Measurements from ENCODE around the gene INPP5F.
A peak's percentile ranks its signal among the peaks of the same experiment; 100 is the strongest.

Gene INPP5F

GRCh38 chr10:119688033-119688508, 37.8 kb upstream of the INPP5F start:
- Histone ChIP-seq H3K36me3 (ENCODE audit: control insufficient read depth in 2 of 2, insufficient read depth in 2 of 2, low read length in 2 of 2) (no peaks in the 10 kb centered on the region), H3K9me3 (ENCODE audit: control insufficient read depth in 2 of 2, low read length in 2 of 2) (no peaks in the 10 kb centered on the region), H3K27ac (ENCODE audit: low read length) (no peak overlapping the region), H3K9ac (ENCODE audit: low read length in 2 of 2) (no peak overlapping the region), H3K4me3 (ENCODE audit: low read length in 2 of 2) (no peak overlapping the region), H3K4me1 (ENCODE audit: control insufficient read depth, insufficient read depth, low read length) (peaks cover 3% of the 10 kb centered on the region), H3K27me3 (ENCODE audit: control insufficient read depth in 1 of 2, insufficient read depth in 2 of 2, low read length in 2 of 2) (no peaks in the 10 kb centered on the region)

- no peak overlapping the region for H3K9ac ChIP-seq (ENCODE audit: low read length in 2 of 2)
- H3K27me3 ChIP-seq (ENCODE audit: control insufficient read depth in 1 of 2, insufficient read depth in 2 of 2, low read length in 2 of 2) = no peaks in the 10 kb centered on the region
- H3K4me1 ChIP-seq (ENCODE audit: control insufficient read depth, insufficient read depth, low read length) = peaks cover 3% of the 10 kb centered on the region
- no peaks in the 10 kb centered on the region for H3K36me3 ChIP-seq (ENCODE audit: control insufficient read depth in 2 of 2, insufficient read depth in 2 of 2, low read length in 2 of 2)
- H3K27ac ChIP-seq (ENCODE audit: low read length) = no peak overlapping the region
- H3K4me3 ChIP-seq (ENCODE audit: low read length in 2 of 2) = no peak overlapping the region
- no peaks in the 10 kb centered on the region for H3K9me3 ChIP-seq (ENCODE audit: control insufficient read depth in 2 of 2, low read length in 2 of 2)
Observed at GRCh38 chr10:119689016-119689580, 36.8 kb upstream of the INPP5F start.

GRCh38 chr10:119691726-119692125, 34.1 kb upstream of the INPP5F start:
- H3K4me1 ChIP-seq (ENCODE audit: control insufficient read depth, insufficient read depth, low read length) = peaks cover under 1% of the 10 kb centered on the region
- no peak overlapping the region for H3K9ac ChIP-seq (ENCODE audit: low read length in 2 of 2)
- no peaks in the 10 kb centered on the region for H3K9me3 ChIP-seq (ENCODE audit: control insufficient read depth in 2 of 2, low read length in 2 of 2)
- H3K4me3 ChIP-seq (ENCODE audit: low read length in 2 of 2) = no peak overlapping the region
- H3K27ac ChIP-seq (ENCODE audit: low read length) = no peak overlapping the region
- no peaks in the 10 kb centered on the region for H3K36me3 ChIP-seq (ENCODE audit: control insufficient read depth in 2 of 2, insufficient read depth in 2 of 2, low read length in 2 of 2)
- H3K27me3 ChIP-seq (ENCODE audit: control insufficient read depth in 1 of 2, insufficient read depth in 2 of 2, low read length in 2 of 2) = no peaks in the 10 kb centered on the region

GRCh38 chr10:119693262-119693957, 32.4 kb upstream of the INPP5F start:
- no peaks in the 10 kb centered on the region for H3K9me3 ChIP-seq (ENCODE audit: control insufficient read depth in 2 of 2, low read length in 2 of 2)
- H3K4me3 ChIP-seq (ENCODE audit: low read length in 2 of 2) = no peak overlapping the region
- no peak overlapping the region for H3K9ac ChIP-seq (ENCODE audit: low read length in 2 of 2)
- H3K4me1 ChIP-seq (ENCODE audit: control insufficient read depth, insufficient read depth, low read length) = no peaks in the 10 kb centered on the region
- H3K36me3 ChIP-seq (ENCODE audit: control insufficient read depth in 2 of 2, insufficient read depth in 2 of 2, low read length in 2 of 2) = no peaks in the 10 kb centered on the region
- H3K27ac ChIP-seq (ENCODE audit: low read length) = peak overlapping the region; percentile 31
- H3K27me3 ChIP-seq (ENCODE audit: control insufficient read depth in 1 of 2, insufficient read depth in 2 of 2, low read length in 2 of 2) = no peaks in the 10 kb centered on the region

- Histone ChIP-seq H3K4me3 (ENCODE audit: low read length in 2 of 2) (no peak overlapping the region), H3K4me1 (ENCODE audit: control insufficient read depth, insufficient read depth, low read length) (no peaks in the 10 kb centered on the region), H3K9me3 (ENCODE audit: control insufficient read depth in 2 of 2, low read length in 2 of 2) (no peaks in the 10 kb centered on the region), H3K27me3 (ENCODE audit: control insufficient read depth in 1 of 2, insufficient read depth in 2 of 2, low read length in 2 of 2) (peaks cover 0 to 2% of the 10 kb centered on the region in 2 donors), H3K27ac (ENCODE audit: low read length) (no peak overlapping the region), H3K9ac (ENCODE audit: low read length in 2 of 2) (no peak overlapping the region), H3K36me3 (ENCODE audit: control insufficient read depth in 2 of 2, insufficient read depth in 2 of 2, low read length in 2 of 2) (no peaks in the 10 kb centered on the region)
Observed at GRCh38 chr10:119694608-119695007, 31.2 kb upstream of the INPP5F start.

- no peak overlapping the region for H3K9ac ChIP-seq (ENCODE audit: low read length in 2 of 2)
- H3K4me3 ChIP-seq (ENCODE audit: low read length in 2 of 2) = no peak overlapping the region
- H3K4me1 ChIP-seq (ENCODE audit: control insufficient read depth, insufficient read depth, low read length) = no peaks in the 10 kb centered on the region
- H3K27ac ChIP-seq (ENCODE audit: low read length) = no peak overlapping the region
- H3K36me3 ChIP-seq (ENCODE audit: control insufficient read depth in 2 of 2, insufficient read depth in 2 of 2, low read length in 2 of 2) = no peaks in the 10 kb centered on the region
- H3K9me3 ChIP-seq (ENCODE audit: control insufficient read depth in 2 of 2, low read length in 2 of 2) = no peaks in the 10 kb centered on the region
- peaks cover 0 to 2% of the 10 kb centered on the region in 2 donors for H3K27me3 ChIP-seq (ENCODE audit: control insufficient read depth in 1 of 2, insufficient read depth in 2 of 2, low read length in 2 of 2)
Observed at GRCh38 chr10:119700321-119700954, 25.4 kb upstream of the INPP5F start.

- no peaks in the 10 kb centered on the region for H3K36me3 ChIP-seq (ENCODE audit: control insufficient read depth in 2 of 2, insufficient read depth in 2 of 2, low read length in 2 of 2)
- H3K9me3 ChIP-seq (ENCODE audit: control insufficient read depth in 2 of 2, low read length in 2 of 2) = no peaks in the 10 kb centered on the region
- H3K27me3 ChIP-seq (ENCODE audit: control insufficient read depth in 1 of 2, insufficient read depth in 2 of 2, low read length in 2 of 2) = peaks cover 0 to 2% of the 10 kb centered on the region in 2 donors
- H3K4me3 ChIP-seq (ENCODE audit: low read length in 2 of 2) = no peak overlapping the region
- H3K4me1 ChIP-seq (ENCODE audit: control insufficient read depth, insufficient read depth, low read length) = no peaks in the 10 kb centered on the region
- H3K27ac ChIP-seq (ENCODE audit: low read length) = no peak overlapping the region
- H3K9ac ChIP-seq (ENCODE audit: low read length in 2 of 2) = no peak overlapping the region
Observed at GRCh38 chr10:119701861-119702260, 24.0 kb upstream of the INPP5F start.

DNA sequence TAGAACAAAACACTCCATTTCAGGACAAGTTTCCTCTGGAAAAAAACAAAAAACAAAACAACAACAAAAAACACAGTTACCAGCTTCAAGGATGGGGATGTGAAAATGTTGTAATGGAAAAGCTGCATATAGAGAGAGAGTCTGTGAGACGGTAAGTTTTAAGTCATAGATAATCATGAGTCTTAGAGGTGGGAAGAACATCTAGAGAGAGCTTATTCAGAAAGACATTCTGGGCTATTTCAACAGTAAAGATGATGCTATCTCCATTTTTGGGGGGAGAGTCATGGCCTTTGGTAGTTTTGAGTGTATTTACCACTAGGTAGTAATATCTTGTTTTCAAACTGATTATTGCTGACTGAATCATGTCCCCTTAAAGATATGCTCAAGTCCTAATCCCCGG, 23.3 kb upstream of the INPP5F start:
- Histone ChIP-seq H3K4me1 (ENCODE audit: control insufficient read depth, insufficient read depth, low read length) (no peaks in the 10 kb centered on the region), H3K9me3 (ENCODE audit: control insufficient read depth in 2 of 2, low read length in 2 of 2) (no peaks in the 10 kb centered on the region), H3K36me3 (ENCODE audit: control insufficient read depth in 2 of 2, insufficient read depth in 2 of 2, low read length in 2 of 2) (no peaks in the 10 kb centered on the region), H3K9ac (ENCODE audit: low read length in 2 of 2) (no peak overlapping the region), H3K27ac (ENCODE audit: low read length) (no peak overlapping the region), H3K4me3 (ENCODE audit: low read length in 2 of 2) (no peak overlapping the region), H3K27me3 (ENCODE audit: control insufficient read depth in 1 of 2, insufficient read depth in 2 of 2, low read length in 2 of 2) (peaks cover 0 to 2% of the 10 kb centered on the region in 2 donors)

DNA sequence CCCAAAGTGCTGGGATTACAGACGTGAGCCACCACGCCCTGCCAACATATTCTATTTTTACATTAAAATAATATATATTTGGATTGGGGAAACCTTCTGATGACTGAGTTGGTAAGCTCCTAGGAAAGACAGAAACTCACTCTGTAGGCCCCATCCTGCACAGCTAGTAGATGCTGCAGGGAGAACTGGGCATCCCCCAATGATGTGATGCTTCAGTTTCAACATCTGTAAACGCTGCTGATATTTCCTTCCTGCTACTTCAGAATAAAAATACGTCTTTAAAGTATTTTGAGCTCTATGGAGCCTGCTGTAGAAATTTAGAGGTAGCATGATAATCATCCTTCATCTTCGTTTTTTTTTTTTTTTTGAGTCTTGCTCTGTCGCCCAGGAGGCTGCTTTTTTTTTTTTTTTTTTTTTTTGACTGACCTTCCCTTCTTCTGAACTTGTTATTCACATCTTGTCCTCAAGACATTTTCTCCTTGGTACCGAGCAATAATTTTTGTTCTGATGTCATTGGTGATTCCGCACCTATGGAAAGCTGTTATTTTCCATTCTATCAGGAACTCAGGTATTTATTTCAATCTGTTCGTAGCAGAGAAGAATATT, 21.8 kb upstream of the INPP5F start:
- H3K4me1 ChIP-seq (ENCODE audit: control insufficient read depth, insufficient read depth, low read length) = no peaks in the 10 kb centered on the region
- no peaks in the 10 kb centered on the region for H3K36me3 ChIP-seq (ENCODE audit: control insufficient read depth in 2 of 2, insufficient read depth in 2 of 2, low read length in 2 of 2)
- H3K9me3 ChIP-seq (ENCODE audit: control insufficient read depth in 2 of 2, low read length in 2 of 2) = no peaks in the 10 kb centered on the region
- no peaks in the 10 kb centered on the region for H3K27me3 ChIP-seq (ENCODE audit: control insufficient read depth in 1 of 2, insufficient read depth in 2 of 2, low read length in 2 of 2)
- no peak overlapping the region for H3K27ac ChIP-seq (ENCODE audit: low read length)
- no peak overlapping the region for H3K4me3 ChIP-seq (ENCODE audit: low read length in 2 of 2)
- H3K9ac ChIP-seq (ENCODE audit: low read length in 2 of 2) = no peak overlapping the region

DNA sequence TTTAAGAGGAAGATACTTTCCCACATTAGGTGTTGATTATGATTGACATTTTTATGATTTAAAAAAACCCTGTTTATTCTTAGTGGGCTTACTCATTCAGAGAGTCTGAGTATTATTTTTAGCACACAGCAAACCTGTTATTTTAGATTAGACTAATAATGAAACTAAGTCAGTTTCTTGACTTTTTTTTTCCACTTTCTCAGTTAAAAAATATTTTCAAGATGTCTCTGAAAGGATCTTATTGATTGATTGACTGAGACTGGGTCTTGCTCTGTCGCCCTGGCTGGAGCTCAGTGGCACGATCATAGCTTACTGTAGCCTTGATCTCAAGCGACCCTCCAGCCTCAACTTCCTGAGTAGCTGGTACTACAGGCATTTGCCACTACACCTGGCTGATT, 20.4 kb upstream of the INPP5F start:
- no peaks in the 10 kb centered on the region for H3K27me3 ChIP-seq (ENCODE audit: control insufficient read depth in 1 of 2, insufficient read depth in 2 of 2, low read length in 2 of 2)
- H3K27ac ChIP-seq (ENCODE audit: low read length) = no peak overlapping the region

More for the DNA sequence above, 20.4 kb upstream of the INPP5F start:
- H3K36me3 ChIP-seq (ENCODE audit: control insufficient read depth in 2 of 2, insufficient read depth in 2 of 2, low read length in 2 of 2) = no peaks in the 10 kb centered on the region
- no peaks in the 10 kb centered on the region for H3K9me3 ChIP-seq (ENCODE audit: control insufficient read depth in 2 of 2, low read length in 2 of 2)
- no peak overlapping the region for H3K4me3 ChIP-seq (ENCODE audit: low read length in 2 of 2)
- H3K4me1 ChIP-seq (ENCODE audit: control insufficient read depth, insufficient read depth, low read length) = no peaks in the 10 kb centered on the region
- no peak overlapping the region for H3K9ac ChIP-seq (ENCODE audit: low read length in 2 of 2)

All from stomach smooth muscle (tissue), 2 donors.